HUES6 (cell line): Measurements from ENCODE around the gene CREB1.

Experiments
- H3K27ac ChIP-seq: 2 replicates; pipeline ENCODE4 v1.7.0; 2013; ENCODE audit warnings: low read depth, mild to moderate bottlenecking, low read length, inconsistent platforms
- H3K27me3 ChIP-seq: 2 replicates; pipeline ENCODE4 v1.6.1; 2013; ENCODE audit warnings: low read length; ENCODE audit not compliant: control insufficient read depth, insufficient read depth
- H3K36me3 ChIP-seq: 2 replicates; pipeline ENCODE4 v1.6.1; 2013; ENCODE audit warnings: low read length; ENCODE audit not compliant: control insufficient read depth, insufficient read depth
- H3K4me1 ChIP-seq: 2 replicates; pipeline ENCODE4 v1.6.1; 2013; ENCODE audit warnings: low read length; ENCODE audit not compliant: control insufficient read depth, insufficient read depth
- H3K4me3 ChIP-seq: 2 replicates; pipeline ENCODE4 v1.5.1; 2013; ENCODE audit warnings: low read depth, low read length
- H3K9ac ChIP-seq: one replicate; pipeline ENCODE4 v1.6.1; 2013; ENCODE audit warnings: mild to moderate bottlenecking, low read length
- H3K9me3 ChIP-seq: 2 replicates; pipeline ENCODE4 v1.6.1; 2013; ENCODE audit warnings: low read depth, low read length; ENCODE audit not compliant: control insufficient read depth, insufficient read depth

Gene CREB1

GRCh38 chr2:207529330-207530159 is at the start of gene CREB1:
Gene CREB1, plus strand, starts transcription at chr2:207529962. Its CDS starts 25,674 bp downstream, at chr2:207555636.
- peaks cover 10% of the 10 kb centered on the region; the same call in 1 of the 2 replicates for H3K27me3 ChIP-seq
- peak within 1 kb of the TSS; percentile 99 for H3K27ac ChIP-seq
- H3K4me1 ChIP-seq, result peaks cover 22% of the 10 kb centered on the region
- peak within 1 kb of the TSS; percentile 100 for H3K4me3 ChIP-seq
- no peaks in the 10 kb centered on the region for H3K9me3 ChIP-seq
- H3K9ac ChIP-seq, result peak within 1 kb of the TSS; percentile 100
- H3K36me3 ChIP-seq, result peaks cover 9% of the 10 kb centered on the region; the same call in 1 of the 2 replicates

GRCh38 chr2:207480521-207481040 is 49.2 kb upstream of the CREB1 start:
- Histone ChIP-seq H3K27ac (no peak overlapping the region), H3K9ac (no peak overlapping the region), H3K4me1 (peaks cover 21% of the 10 kb centered on the region)

GRCh38 chr2:207481924-207482323 is 47.8 kb upstream of the CREB1 start:
- Histone ChIP-seq H3K9ac (no peak overlapping the region), H3K27me3 (no peaks in the 10 kb centered on the region), H3K9me3 (no peaks in the 10 kb centered on the region), H3K4me3 (no peak overlapping the region), H3K27ac (no peak overlapping the region), H3K4me1 (peaks cover 15% of the 10 kb centered on the region), H3K36me3 (no peaks in the 10 kb centered on the region)

More at GRCh38 chr2:207480521-207481040, 49.2 kb upstream of the CREB1 start:
- Histone ChIP-seq H3K27me3 (no peaks in the 10 kb centered on the region), H3K36me3 (no peaks in the 10 kb centered on the region), H3K4me3 (no peak overlapping the region), H3K9me3 (no peaks in the 10 kb centered on the region)

DNA sequence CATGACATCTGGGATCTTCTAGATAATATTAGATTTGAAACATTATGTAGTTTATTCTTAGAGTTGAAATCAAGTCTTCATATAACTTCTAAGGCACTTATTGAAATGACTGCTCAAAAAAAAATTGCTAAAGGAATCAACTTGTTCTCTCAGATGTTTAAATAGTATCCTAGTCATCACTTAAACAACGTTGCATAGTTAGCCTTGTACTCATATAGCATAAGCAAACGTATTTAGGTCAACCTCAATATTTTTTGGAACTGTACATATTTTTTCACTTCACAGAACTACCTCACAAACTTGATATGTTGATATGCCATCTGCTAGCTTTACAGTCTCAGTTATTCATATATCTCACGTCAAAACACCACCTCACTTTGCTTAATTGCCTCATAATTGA is 47.1 kb upstream of the CREB1 start:
- Histone ChIP-seq H3K27ac (no peak overlapping the region), H3K4me3 (no peak overlapping the region), H3K36me3 (no peaks in the 10 kb centered on the region), H3K9ac (no peak overlapping the region), H3K27me3 (no peaks in the 10 kb centered on the region), H3K9me3 (no peaks in the 10 kb centered on the region), H3K4me1 (peaks cover 15% of the 10 kb centered on the region)

DNA sequence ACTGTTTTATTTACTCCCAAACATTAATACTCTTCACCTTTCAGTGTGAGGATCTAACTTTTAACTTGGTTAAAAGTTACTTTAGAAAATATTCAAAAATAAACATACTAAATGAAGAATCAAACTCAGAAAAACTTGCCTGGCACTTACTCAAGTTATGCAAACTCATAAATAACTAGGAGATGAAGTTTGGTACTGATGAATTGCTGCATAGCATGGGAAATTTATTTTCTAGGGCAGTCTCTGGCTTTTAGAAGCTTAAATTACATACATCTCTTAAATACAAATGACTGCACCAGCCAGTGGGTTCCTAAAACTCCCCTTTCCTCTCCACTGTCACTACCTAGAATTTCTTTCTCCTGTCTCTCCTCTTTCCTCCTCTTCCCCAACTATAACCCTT is 46.7 kb upstream of the CREB1 start:
- no peak overlapping the region for H3K27ac ChIP-seq
- no peak overlapping the region for H3K4me3 ChIP-seq

DNA sequence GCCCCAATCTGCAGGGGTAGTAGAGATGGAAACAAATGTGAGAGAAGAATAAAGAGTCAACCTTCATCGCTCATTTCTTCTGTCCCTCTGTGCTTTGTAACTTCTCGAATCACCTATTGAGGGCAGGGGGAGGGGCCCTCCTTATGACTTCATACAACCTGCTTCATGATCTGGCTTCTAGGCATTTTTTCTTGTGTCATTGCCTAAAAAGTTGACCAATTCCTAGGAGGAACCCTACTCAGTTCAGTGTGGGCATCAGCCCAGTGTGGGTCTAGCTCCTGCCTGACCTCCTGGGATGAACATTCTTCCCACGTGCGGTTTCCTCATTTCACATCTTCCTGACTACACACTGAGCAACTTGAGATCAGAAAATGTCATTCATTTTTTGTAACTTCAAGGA is 46.3 kb upstream of the CREB1 start:
- no peaks in the 10 kb centered on the region for H3K9me3 ChIP-seq
- no peak overlapping the region for H3K9ac ChIP-seq
- no peaks in the 10 kb centered on the region for H3K36me3 ChIP-seq
- no peak overlapping the region for H3K27ac ChIP-seq
- no peak overlapping the region for H3K4me3 ChIP-seq
- peaks cover 15% of the 10 kb centered on the region for H3K4me1 ChIP-seq
- no peaks in the 10 kb centered on the region for H3K27me3 ChIP-seq

More for the DNA sequence above, 46.7 kb upstream of the CREB1 start:
- H3K36me3 ChIP-seq, result no peaks in the 10 kb centered on the region
- H3K4me1 ChIP-seq, result peaks cover 17% of the 10 kb centered on the region
- no peaks in the 10 kb centered on the region for H3K9me3 ChIP-seq
- no peak overlapping the region for H3K9ac ChIP-seq
- H3K27me3 ChIP-seq, result no peaks in the 10 kb centered on the region

- H3K36me3 ChIP-seq, result no peaks in the 10 kb centered on the region
- no peak overlapping the region for H3K9ac ChIP-seq
- peaks cover 7% of the 10 kb centered on the region for H3K4me1 ChIP-seq
- no peaks in the 10 kb centered on the region for H3K9me3 ChIP-seq
- H3K27ac ChIP-seq, result no peak overlapping the region
- H3K27me3 ChIP-seq, result no peaks in the 10 kb centered on the region
- H3K4me3 ChIP-seq, result no peak overlapping the region
These were observed 45.0 kb upstream of the CREB1 start for GRCh38 chr2:207484444-207485391.

DNA sequence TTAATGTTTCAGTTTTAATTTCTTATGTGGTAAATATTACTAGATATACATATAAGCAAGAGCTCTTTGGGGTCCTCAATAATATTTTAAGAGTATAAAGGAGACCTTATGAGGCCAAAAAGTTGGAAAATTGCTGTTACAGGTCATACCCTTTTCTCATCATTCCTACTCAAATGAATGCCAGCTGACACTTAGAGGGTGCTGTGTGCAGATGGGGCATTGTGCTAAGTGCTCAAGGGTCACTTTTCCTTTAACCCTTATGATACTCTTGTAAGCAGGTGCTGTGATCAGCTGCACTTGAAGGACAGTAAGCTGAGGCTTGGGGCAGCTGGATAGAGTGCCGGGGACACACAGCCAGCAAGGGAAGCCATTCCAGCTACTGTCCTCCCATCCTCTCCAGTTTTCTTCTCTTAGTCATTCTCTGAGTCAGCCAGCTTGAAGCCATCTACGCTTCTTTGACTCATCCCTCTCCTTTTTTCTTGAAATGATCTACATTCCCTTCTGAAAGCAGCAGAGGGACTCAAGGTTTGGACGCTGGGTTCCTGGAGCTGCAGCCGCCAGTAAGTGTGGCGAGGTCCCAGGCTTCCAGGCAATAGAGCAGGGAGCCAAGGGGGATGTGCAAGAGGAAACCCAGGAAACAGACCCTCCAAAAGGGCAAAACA is 42.0 kb upstream of the CREB1 start:
- H3K36me3 ChIP-seq, result no peaks in the 10 kb centered on the region
- H3K9me3 ChIP-seq, result no peaks in the 10 kb centered on the region
- peaks cover 2% of the 10 kb centered on the region; the same call in 1 of the 2 replicates for H3K4me1 ChIP-seq
- no peak overlapping the region for H3K9ac ChIP-seq
- no peak overlapping the region for H3K27ac ChIP-seq
- no peaks in the 10 kb centered on the region for H3K27me3 ChIP-seq
- H3K4me3 ChIP-seq, result no peak overlapping the region

DNA sequence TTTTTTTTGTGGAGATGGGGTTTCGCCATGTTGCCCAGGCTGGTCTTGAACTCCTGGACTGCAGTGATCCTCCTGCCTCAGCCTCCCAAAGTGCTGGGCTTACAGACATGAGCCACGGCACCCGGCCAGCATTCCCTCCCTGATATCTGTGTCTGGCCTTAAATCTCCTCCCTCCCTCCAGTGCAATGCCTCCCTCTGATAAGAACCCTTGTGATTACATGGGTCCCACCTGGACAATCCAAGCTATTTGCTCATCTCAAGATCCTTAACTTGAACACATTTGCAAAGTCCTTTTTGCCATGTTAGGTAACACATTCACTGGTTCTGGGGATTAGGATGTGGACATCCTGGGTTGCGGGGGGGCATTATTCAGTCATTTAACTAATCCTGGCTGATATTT is 40.5 kb upstream of the CREB1 start:
- no peak overlapping the region for H3K9ac ChIP-seq
- H3K27me3 ChIP-seq, result no peaks in the 10 kb centered on the region
- no peaks in the 10 kb centered on the region for H3K36me3 ChIP-seq
- no peaks in the 10 kb centered on the region for H3K9me3 ChIP-seq
- no peak overlapping the region for H3K27ac ChIP-seq
- peaks cover 5% of the 10 kb centered on the region; the same call in 1 of the 2 replicates for H3K4me1 ChIP-seq
- no peak overlapping the region for H3K4me3 ChIP-seq

GRCh38 chr2:207490441-207490840 is 39.3 kb upstream of the CREB1 start:
- Histone ChIP-seq H3K27ac (no peak overlapping the region), H3K4me3 (no peak overlapping the region), H3K27me3 (no peaks in the 10 kb centered on the region), H3K9ac (no peak overlapping the region), H3K4me1 (peaks cover 5% of the 10 kb centered on the region; the same call in 1 of the 2 replicates), H3K9me3 (no peaks in the 10 kb centered on the region), H3K36me3 (no peaks in the 10 kb centered on the region)
